HFFc6 (cell line): ENCODE results near the gene GSTP1. TPM values are rescaled to one million over a fixed set of nuclear protein-coding genes. Genes with fewer than 3 reads are reported as not detected.
"Not testable (repeated sequence)": the region's sequence is repeated elsewhere in the genome, so short reads cannot be mapped to it uniquely, and the experiment has no call there.

Source experiments
- DNase-seq: peaks from one replicate; pipeline ENCODE4 v3.0.0-alpha.2; 2018
- H3K27ac Mint-ChIP-seq: 2 replicates; pipeline ENCODE4 v1.8.0; 2020; ENCODE audit warnings: mild to moderate bottlenecking, mixed read lengths
- H3K27me3 Mint-ChIP-seq: 2 replicates; pipeline ENCODE4 v1.8.0; 2021; ENCODE audit warnings: mild to moderate bottlenecking, moderate library complexity, mixed read lengths; ENCODE audit not compliant: insufficient read depth
- H3K36me3 Mint-ChIP-seq: 2 replicates; pipeline ENCODE4 v1.8.0; 2021; ENCODE audit warnings: low read depth, mixed read lengths
- H3K4me1 Mint-ChIP-seq: 2 replicates; pipeline ENCODE4 v1.8.0; 2020; ENCODE audit warnings: low read depth, mixed read lengths
- H3K4me3 Mint-ChIP-seq: 2 replicates; pipeline ENCODE4 v1.8.0; 2020; ENCODE audit warnings: mild to moderate bottlenecking, moderate library complexity, mixed read lengths
- H3K9me3 Mint-ChIP-seq: 2 replicates; pipeline ENCODE4 v1.8.0; 2020; ENCODE audit warnings: mild to moderate bottlenecking, mixed read lengths
- total RNA-seq, 6 experiments: library from RNA; stranded (reverse); fragmentation: NEBNext Ultra II Directional; extraction: Animal tissue kit (Norgen Biotek cat#: 25700); gene quantifications; 2 replicates in 1 of 6; 3 replicates in 5 of 6; pipeline ENCODE4 v1.2.3, GENCODE V29; 2021
- TF ChIP-seq, protein P1 (sequence below): fragments of 200-600 bp; sonication (generic); IDR thresholded peaks from 2 replicates; pipeline ENCODE4 v1.5.0; 2021; ENCODE audit warnings: antibody characterized with exemption, mild to moderate bottlenecking

Gene GSTP1
- total RNA-seq, 6 experiments from 2014 or later: 497 to 569 (median 512) TPM

DNA sequence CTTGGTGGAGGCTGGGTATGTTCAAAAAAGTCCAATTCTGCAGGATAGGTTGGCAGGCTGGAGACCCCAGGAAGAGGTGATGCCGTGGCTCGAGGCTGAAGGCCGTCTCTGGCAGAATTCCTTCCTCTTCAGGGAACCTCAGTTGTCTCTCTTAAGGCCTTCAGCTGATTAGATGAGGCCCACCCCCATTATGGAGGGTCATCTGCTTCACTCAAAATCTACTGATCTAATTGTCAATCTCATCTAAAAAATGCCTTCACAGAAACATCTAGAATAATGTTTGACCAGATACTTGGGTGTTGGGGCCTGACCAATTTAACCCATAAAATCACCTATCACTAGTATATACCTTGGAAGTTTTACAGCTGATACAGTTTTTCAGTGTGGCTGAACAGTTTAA, 27.4 kb upstream of the GSTP1 start:
- Mint-ChIP-seq H3K9me3 (peaks cover 15% of the 10 kb centered on the region), H3K36me3 (peaks cover 12% of the 10 kb centered on the region), H3K27me3 (peaks cover 14% of the 10 kb centered on the region), H3K27ac (no peak overlapping the region), H3K4me1 (peaks cover 5% of the 10 kb centered on the region; the same call in 1 of the 2 replicates), H3K4me3 (no peak overlapping the region)
- TF ChIP-seq, protein P1, sequence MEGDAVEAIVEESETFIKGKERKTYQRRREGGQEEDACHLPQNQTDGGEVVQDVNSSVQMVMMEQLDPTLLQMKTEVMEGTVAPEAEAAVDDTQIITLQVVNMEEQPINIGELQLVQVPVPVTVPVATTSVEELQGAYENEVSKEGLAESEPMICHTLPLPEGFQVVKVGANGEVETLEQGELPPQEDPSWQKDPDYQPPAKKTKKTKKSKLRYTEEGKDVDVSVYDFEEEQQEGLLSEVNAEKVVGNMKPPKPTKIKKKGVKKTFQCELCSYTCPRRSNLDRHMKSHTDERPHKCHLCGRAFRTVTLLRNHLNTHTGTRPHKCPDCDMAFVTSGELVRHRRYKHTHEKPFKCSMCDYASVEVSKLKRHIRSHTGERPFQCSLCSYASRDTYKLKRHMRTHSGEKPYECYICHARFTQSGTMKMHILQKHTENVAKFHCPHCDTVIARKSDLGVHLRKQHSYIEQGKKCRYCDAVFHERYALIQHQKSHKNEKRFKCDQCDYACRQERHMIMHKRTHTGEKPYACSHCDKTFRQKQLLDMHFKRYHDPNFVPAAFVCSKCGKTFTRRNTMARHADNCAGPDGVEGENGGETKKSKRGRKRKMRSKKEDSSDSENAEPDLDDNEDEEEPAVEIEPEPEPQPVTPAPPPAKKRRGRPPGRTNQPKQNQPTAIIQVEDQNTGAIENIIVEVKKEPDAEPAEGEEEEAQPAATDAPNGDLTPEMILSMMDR: no peak
- DNase-seq: no peak

DNA sequence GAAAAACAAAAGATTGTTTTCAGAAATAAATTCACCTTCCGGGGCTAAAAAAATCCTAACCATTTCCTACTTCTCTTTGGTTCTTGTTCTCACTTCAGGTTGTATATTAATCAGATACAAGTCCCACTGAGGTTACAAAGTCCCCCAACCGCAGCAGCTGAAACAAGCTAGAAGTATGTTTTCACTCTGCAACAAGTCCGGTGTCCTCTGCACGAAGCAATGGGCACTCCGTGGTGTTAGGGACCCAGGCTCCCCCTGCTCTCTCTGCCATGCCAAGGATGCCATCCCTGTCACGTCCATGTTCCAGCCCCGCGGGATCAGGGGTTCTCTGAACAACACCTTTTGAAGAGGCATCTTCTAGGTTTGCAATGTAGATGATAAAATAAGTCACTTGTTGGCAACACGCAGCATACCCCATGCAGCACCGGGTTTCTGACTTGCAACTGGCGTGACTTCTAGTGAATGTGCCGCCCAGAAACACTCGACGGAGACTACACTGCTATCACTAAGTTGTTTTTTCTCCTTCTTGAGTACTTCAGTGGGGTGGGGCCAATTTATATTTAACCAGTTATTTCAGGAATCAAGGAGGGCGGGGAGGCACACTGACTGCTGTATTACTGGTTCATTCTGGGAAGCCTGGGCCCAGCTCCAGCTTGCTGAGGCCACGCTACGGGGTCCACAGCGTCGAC, 25.4 kb upstream of the GSTP1 start:
- H3K9me3 Mint-ChIP-seq: no peaks in the 10 kb centered on the region
- TF ChIP-seq, protein P1: no peak
- DNase-seq: no peak
- H3K36me3 Mint-ChIP-seq: no peaks in the 10 kb centered on the region
- no peak overlapping the region for H3K27ac Mint-ChIP-seq
- H3K4me3 Mint-ChIP-seq: no peak overlapping the region
- peaks cover 12% of the 10 kb centered on the region for H3K27me3 Mint-ChIP-seq
- peaks cover 19% of the 10 kb centered on the region for H3K4me1 Mint-ChIP-seq

DNA sequence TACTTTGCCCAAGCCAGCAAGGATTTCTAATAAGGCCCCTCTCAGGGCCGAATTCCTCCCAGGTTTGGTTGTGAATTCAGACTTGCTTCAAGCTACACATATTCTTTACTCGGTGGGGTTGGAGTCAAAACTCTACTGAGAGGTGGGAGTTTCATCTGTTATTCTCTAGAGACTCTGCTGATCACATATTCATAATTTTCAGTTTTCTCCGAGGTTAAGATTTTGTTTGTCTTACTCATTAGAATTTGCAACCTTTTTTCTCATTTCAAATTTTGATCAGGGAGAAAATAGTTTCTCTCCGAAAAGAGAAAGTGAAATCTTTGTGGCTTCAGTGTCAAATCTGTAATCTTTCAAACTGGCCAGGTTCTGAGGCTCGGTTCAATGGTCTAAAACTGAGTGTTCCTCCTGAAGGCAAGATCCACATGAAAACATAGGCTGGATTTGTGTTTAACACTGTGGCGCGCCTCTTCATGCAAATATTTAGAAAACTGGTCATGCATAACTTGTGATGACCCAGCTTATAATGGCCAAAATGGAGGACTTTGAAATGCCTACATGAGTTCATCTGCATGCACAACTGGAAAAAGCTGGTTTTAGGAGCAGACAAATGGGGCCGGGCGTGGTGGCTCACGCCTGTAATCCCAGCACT, 21.5 kb upstream of the GSTP1 start:
- no peak for DNase-seq
- Mint-ChIP-seq H3K9me3 (no peaks in the 10 kb centered on the region), H3K36me3 (no peaks in the 10 kb centered on the region), H3K4me3 (no peak overlapping the region; the same call in 1 of the 2 replicates), H3K4me1 (peaks cover 32% of the 10 kb centered on the region), H3K27ac (no peak overlapping the region), H3K27me3 (peaks cover 9% of the 10 kb centered on the region)
- TF ChIP-seq, protein P1: no peak

- Mint-ChIP-seq H3K27me3 (peaks cover 6% of the 10 kb centered on the region), H3K4me1 (peaks cover 32% of the 10 kb centered on the region), H3K27ac (peak overlapping the region; percentile 59), H3K4me3 (peak overlapping the region; percentile 64; the same call in 1 of the 2 replicates), H3K36me3 (no peaks in the 10 kb centered on the region), H3K9me3 (no peaks in the 10 kb centered on the region)
- no peak for DNase-seq
- TF ChIP-seq, protein P1: no peak
Observed at GRCh38 chr11:67562963-67563704, 20.5 kb upstream of the GSTP1 start.

DNA sequence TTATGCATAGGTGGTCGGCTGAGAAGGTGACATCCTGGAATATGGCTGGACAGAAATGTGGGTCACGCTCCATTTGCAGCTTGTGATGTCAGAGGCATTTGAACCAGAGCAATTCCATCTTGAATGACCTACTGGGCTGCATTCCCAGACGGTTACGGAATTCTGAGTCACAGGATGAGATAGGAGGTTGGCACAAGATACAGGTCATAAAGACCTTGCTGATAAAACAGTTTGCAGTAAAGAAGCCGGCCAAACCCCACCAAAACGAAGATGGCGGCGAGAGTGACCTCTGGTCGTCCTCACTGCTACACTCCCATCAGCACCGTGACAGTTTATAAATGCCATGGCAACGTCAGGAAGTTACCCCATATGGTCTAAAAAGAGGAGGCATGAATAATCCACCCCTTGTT, 19.9 kb upstream of the GSTP1 start:
- H3K27me3 Mint-ChIP-seq, H3K9me3 Mint-ChIP-seq, H3K36me3 Mint-ChIP-seq: not testable (repeated sequence)
- Mint-ChIP-seq H3K4me1 (peaks cover 32% of the 10 kb centered on the region), H3K4me3 (peak overlapping the region; percentile 64), H3K27ac (peak overlapping the region; percentile 59)
- peak; percentile 76 for DNase-seq
